ENCODE results near the gene SKIC8. TPM values are rescaled to one million over a fixed set of nuclear protein-coding genes. Genes with fewer than 3 reads are reported as not detected.

SKIC8 gene
- total RNA-seq, 2 donors from 2014 or later, result 33.2 to 35.1 TPM

- intact Hi-C loops (cut with DNase I, micrococcal nuclease), result loop anchor here in 1 of 2 donors (5.0 kb wide), 1 partner anchor 178 kb away; no protein-coding TSS in a partner anchor
- DNase-seq, result no peak
- no peak for ATAC-seq
Measured at GRCh38 chr15:78304216-78305066, 5.0 kb upstream of the SKIC8 start.

DNA sequence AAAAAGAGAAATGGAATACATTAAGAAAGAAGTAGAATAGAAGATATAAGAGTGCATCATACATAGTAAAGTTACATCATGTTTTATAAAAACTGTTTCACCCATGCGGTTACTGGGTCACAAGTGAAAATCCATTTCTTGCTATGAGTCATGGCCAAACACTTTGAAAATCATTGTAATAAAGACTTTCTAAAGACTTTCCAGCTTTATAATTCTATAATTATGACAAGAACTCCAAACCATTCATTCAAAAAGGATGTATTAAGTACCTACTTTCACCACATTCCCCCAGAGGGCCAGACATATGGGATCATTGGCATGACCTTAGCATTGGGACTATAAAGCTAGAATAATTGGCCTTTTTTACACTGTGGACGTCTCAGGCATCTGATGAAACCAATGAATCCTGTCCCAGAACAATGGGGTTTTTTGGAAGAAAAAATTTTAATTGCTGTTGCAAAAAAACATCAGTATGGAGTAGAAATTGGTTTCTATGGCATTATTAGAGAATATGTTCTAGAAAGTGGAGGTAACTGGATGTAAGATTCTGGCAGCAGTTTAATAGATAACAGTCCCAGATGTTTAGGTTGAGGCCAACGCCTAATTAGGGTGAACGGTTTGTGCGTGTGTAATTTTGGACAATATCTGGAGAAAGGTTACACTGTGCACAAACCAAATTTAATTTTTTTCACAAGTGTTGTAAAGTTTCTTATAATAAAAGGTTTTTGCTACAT lies 3.3 kb upstream of the SKIC8 start:
- no peak for DNase-seq
- no peak for ATAC-seq
- intact Hi-C loops (cut with DNase I, micrococcal nuclease), result no loop called here

GRCh38 chr15:78301828-78302227 lies 2.4 kb upstream of the SKIC8 start:
- no peak for ATAC-seq
- DNase-seq, result no peak

DNA sequence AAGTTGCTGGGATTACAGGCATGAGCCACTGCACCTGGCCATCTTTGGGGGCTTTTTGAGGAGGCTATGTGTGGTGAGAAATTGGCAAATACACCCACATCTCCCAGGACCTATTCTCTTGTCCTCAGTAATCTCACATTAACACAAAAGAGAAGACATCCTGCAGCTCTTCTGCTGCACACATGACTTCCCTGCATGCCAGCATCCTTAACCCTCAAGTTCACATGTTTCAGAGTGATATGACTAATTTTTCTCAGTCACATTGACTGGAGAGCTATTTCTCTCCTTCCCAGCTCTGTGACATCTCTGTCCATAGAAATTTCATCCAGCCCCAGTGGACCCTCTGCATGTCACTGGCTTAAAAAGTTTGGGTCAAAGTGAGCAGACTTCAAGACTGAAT lies 1.9 kb upstream of the SKIC8 start:
- intact Hi-C loops (cut with DNase I, micrococcal nuclease), result no loop called here
- DNase-seq (no peak), ATAC-seq (no peak)

More at GRCh38 chr15:78301828-78302227, 2.4 kb upstream of the SKIC8 start:
- intact Hi-C loops (cut with DNase I, micrococcal nuclease), result no loop called here

DNA sequence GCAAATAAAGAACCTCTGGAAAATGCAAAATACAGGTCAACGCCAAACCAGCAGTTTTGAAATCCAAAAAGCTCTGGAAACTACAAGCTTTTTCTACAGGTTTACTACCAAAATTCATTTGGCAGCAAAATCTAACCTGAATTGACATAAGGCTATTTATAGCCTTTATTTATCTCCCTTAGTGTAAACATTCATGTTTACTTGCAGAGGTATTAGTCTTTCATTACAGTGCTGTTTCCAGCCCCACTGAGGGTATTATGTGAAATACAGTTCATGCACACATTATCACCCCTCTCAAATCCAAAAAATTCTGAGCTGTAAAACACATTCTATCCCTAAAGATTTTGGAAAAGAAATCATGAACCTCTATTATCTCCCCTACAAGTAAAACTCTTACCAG lies 7.2 kb downstream of the SKIC8 start:
- no peak for ATAC-seq

GRCh38 chr15:78291698-78292097 lies 7.7 kb downstream of the SKIC8 start:
- ATAC-seq, result no peak
- intact Hi-C loops (cut with DNase I, micrococcal nuclease), result no loop called here
- no peak for DNase-seq

More for the DNA sequence above, 7.2 kb downstream of the SKIC8 start:
- DNase-seq, result no peak
- intact Hi-C loops (cut with DNase I, micrococcal nuclease), result no loop called here

DNA sequence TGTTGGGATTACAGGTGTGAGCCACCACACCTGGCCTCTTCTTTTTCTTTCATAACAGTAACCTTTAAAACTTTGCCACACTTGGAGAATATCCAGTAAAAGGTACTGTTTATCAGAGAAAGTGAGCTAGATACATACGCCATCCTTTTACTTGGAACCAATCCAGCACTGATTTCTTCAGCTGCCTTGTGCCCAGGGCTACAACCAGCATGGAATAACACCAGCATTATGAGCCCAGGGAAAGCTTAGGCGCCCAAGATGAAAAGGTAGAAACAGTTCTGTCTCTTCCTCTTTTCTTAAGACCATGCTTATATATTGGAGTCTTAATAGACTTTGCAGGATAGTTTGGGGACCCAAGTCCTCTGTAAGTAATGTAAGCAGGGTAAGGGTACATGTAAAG lies 8.4 kb downstream of the SKIC8 start:
- DNase-seq (no peak), ATAC-seq (no peak)
- intact Hi-C loops (cut with DNase I, micrococcal nuclease), result no loop called here

GRCh38 chr15:78290222-78290621 lies 9.2 kb downstream of the SKIC8 start:
- intact Hi-C loops (cut with DNase I, micrococcal nuclease), result no loop called here
- DNase-seq (no peak), ATAC-seq (no peak)

DNA sequence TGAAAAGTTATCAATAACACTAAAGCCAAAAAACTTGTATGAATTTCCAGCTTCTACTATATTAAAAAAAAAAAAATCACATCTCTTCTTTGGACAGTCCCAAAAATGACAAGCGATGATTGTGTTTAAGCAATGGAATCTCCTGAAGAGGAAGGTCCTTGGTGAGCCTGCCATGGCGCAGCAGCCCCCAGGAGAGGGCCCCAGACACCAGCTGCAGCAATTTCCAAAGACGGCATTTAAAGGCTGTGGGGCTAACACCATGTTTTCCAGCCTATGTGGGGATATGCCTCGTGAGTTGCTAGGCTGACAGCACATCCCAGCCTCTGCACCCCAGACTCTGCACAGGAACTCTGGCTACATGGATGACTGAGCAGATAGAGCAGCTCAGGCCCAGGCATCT lies 14.7 kb downstream of the SKIC8 start:
- intact Hi-C loops (cut with DNase I, micrococcal nuclease), result no loop called here
- no peak for DNase-seq
- no peak for ATAC-seq

DNA sequence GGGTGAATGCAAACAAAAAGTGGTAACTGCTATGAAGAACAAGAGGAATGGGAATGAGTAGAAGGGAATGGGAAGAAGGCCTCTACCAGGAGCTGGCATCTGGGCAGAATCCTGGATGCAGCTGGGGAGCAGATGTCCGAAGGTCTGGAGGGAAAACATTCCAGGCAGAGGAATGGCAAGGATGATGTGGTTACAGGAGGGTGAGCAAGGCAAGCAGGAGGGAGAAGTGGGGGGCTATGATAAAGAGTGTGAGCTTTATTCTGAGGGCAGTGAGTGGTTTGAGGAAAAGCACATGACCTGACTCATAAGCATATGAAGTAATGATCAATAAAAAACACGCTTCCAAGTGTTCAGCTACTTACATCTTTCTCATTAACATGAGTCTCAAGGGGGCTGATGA lies 17.1 kb downstream of the SKIC8 start:
- DNase-seq (no peak), ATAC-seq (no peak)
- intact Hi-C loops (cut with DNase I, micrococcal nuclease), result no loop called here

DNA sequence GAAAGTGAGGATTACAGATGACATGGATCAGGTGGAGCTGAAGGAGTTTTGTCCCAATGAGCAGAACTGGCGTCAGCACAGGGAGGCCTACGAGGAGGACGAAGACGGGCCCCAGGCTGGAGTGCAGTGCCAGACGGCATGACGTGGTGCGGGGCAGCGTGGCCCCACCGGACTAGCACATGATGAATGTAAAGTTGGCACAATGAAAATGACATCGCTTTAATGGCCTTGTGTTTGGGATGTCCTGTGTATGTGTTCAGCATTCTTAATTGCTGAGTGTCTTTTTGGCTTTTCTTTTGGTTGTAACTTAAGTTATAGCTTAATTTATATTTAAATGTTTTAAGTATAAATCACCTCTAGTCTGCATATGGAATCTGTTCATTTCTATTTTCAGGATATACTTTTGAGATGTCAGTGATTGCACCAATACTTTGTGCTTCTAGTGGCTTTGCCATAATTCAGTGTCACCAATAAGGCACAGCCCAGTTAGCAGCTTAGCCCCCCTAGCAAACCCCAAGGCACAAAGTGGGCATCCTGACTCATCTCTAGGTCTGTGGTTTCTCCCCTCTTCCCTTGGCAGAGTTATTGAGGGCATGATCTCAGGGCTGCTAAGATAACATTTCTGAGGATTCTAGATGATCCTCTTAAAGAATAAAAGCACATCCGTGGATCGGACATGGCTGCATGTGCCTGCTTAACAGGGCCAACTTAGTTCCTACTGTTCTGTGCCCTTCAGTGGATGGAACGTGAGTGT lies 18.9 kb downstream of the SKIC8 start:
- intact Hi-C loops (cut with DNase I, micrococcal nuclease), result no loop called here
- no peak for ATAC-seq

GRCh38 chr15:78276064-78276943 lies 23.1 kb downstream of the SKIC8 start:
- intact Hi-C loops (cut with DNase I, micrococcal nuclease), result no loop called here
- no peak for DNase-seq
- no peak for ATAC-seq

More for the DNA sequence above, 18.9 kb downstream of the SKIC8 start:
- DNase-seq, result no peak

- ATAC-seq (no peak), DNase-seq (no peak)
- intact Hi-C loops (cut with DNase I, micrococcal nuclease), result no loop called here
Measured at GRCh38 chr15:78274994-78275393, 24.4 kb downstream of the SKIC8 start.

- DNase-seq, result no peak
- intact Hi-C loops (cut with DNase I, micrococcal nuclease), result no loop called here
- ATAC-seq, result no peak
Measured at GRCh38 chr15:78272776-78273175, 26.6 kb downstream of the SKIC8 start.

GRCh38 chr15:78272316-78272715 lies 27.1 kb downstream of the SKIC8 start:
- no peak for ATAC-seq
- intact Hi-C loops (cut with DNase I, micrococcal nuclease), result no loop called here
- no peak for DNase-seq

GRCh38 chr15:78266806-78267205 lies 32.6 kb downstream of the SKIC8 start:
- intact Hi-C loops (cut with DNase I, micrococcal nuclease), result no loop called here
- DNase-seq (no peak), ATAC-seq (no peak)

GRCh38 chr15:78266229-78266628 lies 33.2 kb downstream of the SKIC8 start:
- intact Hi-C loops (cut with DNase I, micrococcal nuclease), result no loop called here
- ATAC-seq, result no peak
- no peak for DNase-seq

- ATAC-seq (no peak), DNase-seq (no peak)
- intact Hi-C loops (cut with DNase I, micrococcal nuclease), result no loop called here
Measured at GRCh38 chr15:78265752-78266224, 33.6 kb downstream of the SKIC8 start.

DNA sequence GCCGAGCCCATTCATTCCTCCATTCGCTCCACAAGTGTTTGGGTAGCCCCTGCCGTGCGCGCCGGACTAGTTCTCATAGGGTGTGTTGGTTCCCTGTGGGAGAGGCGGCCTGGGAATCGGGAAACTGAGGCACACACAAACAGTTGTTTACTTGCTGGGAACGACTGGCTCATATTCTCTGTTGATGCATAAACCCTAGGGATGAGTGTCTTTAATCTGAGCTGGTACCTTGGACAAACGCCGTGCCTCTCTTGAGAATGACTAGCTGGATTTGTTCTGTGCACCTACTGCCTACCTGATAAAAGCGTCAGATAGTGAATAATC lies 34.3 kb downstream of the SKIC8 start:
- ATAC-seq (no peak), DNase-seq (no peak)
- intact Hi-C loops (cut with DNase I, micrococcal nuclease), result no loop called here

All from left colon (tissue), 2 donors.